Islet precursor cell (in vitro differentiated cells): ENCODE data around the gene CFP.
"Not testable (repeated sequence)": the region's sequence is repeated elsewhere in the genome, so short reads cannot be mapped to it uniquely, and the experiment has no call there.

Source experiments
- DNase-seq: peaks from one replicate; pipeline ENCODE4 v3.0.0-alpha.2; 2018

The CFP gene

GRCh38 chrX:47629419-47630200 is at the start of gene CFP:
CFP (minus strand) TSS chrX:47629930; CDS start chrX:47629844, 86 bp downstream.
- no peak for DNase-seq

DNA sequence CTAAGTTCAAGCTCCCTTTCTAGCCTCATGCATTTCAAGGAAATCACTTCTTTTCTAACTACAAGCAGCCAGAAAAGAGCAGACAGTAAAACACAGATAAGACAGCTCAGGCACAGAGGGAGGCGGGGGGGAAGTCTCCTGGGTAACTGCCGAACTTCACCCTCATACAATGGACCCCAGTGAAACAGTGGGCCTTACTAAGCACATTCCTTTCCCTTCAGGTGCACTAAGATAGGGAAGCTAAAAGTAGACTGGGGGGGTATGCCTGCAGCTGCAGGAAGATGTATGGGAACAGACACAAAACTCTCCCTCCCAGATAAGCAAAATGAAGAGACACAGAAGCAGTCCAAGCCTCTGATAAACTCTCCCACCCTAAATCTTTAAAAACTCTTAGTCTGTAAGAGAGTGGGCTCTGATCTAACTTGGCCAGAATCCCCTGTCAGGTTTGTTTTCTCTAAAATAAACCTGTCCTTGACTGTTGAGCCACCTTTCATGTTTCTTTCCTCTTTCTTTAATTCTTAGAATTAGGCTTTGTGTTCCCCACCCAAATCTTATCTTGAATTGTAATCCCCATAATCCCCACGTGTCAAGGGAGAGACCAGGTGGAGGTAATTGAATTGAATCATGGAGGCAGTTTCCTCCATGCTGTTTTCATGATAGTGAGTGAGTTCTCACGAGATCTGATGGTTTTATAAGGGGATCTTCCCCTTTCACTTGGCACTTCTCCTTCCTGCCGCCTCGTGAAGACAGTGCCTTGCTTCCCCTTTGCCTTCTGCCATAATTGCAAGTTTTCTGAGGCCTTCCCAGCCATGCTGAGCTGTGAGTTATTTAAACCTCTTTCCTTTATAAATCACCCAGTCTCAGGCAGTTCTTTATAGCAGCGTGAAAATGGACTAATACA is 46.5 kb upstream of the CFP start:
- DNase-seq = not testable (repeated sequence)

DNA sequence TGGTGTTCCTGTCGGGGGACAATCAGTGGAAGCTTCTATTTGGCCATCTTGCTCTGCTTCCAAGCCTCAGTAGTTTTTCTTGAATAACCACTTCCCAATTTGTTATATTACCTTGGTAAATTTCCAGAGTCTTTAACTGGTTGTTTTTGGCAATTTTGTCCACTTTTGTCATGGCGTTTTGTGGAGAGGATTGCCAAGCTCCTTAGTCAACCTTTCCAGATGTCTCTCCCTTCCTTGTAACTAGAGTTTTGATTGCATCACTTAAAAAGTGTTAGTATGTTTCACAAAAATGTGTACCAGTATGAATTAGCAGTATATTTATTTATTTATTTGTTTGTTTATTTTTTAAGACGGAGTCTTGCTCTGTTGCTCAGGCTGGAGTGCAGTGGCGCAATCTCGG is 45.0 kb upstream of the CFP start:
- DNase-seq = no peak

- DNase-seq = not testable (repeated sequence)
Observed at GRCh38 chrX:47665797-47666196, 36.1 kb upstream of the CFP start.

GRCh38 chrX:47664737-47665136 is 35.0 kb upstream of the CFP start:
- no peak for DNase-seq

DNA sequence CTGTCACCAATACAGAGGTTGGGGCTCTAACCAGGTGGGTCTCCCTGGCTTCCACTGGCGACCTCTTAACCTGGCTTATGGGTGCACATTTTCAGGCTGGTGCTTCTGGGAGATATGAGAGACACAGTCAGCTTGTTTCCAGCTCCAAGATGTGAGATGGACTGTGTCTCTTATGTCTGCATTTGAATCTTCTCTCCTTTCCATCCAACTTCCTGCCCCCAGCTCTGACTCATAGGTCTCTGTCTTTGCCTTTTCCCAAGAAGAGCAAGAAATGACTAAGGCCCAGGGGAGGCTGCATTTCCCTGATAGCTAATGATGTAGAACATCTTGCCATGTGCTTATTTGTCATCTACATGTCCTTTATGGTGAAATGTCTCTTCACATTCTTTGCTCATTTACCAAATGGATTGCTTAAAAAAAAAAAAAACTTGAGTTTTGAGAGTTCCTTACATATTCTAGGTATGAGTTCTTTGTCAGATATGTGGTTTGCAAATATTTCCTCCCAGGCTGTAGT is 32.5 kb upstream of the CFP start:
- DNase-seq = peak; percentile 75

- DNase-seq = no peak
Observed at GRCh38 chrX:47661539-47661938, 31.8 kb upstream of the CFP start.

DNA sequence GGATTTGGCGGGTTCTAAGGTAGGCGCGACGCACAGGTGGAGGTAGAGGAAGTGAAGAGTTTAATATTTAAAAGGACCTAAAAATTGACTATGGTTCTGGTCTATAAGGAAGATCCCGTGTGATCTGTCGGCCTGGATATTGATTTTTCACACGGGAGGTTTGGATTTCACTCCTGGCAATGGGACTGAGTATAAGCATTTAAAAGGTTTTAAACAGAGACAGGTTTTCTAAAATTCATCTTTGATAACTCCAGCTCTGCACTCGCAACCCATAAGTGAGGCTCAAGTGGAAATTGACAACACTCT is 29.6 kb upstream of the CFP start:
- no peak for DNase-seq

- DNase-seq = peak; percentile 97
Observed at GRCh38 chrX:47658684-47659420, 29.1 kb upstream of the CFP start, which contains the start of gene UXT. UXT (minus strand) TSS chrX:47659180; CDS start chrX:47658927, 253 bp downstream.

GRCh38 chrX:47658301-47658683 is 28.6 kb upstream of the CFP start:
- DNase-seq = no peak

DNA sequence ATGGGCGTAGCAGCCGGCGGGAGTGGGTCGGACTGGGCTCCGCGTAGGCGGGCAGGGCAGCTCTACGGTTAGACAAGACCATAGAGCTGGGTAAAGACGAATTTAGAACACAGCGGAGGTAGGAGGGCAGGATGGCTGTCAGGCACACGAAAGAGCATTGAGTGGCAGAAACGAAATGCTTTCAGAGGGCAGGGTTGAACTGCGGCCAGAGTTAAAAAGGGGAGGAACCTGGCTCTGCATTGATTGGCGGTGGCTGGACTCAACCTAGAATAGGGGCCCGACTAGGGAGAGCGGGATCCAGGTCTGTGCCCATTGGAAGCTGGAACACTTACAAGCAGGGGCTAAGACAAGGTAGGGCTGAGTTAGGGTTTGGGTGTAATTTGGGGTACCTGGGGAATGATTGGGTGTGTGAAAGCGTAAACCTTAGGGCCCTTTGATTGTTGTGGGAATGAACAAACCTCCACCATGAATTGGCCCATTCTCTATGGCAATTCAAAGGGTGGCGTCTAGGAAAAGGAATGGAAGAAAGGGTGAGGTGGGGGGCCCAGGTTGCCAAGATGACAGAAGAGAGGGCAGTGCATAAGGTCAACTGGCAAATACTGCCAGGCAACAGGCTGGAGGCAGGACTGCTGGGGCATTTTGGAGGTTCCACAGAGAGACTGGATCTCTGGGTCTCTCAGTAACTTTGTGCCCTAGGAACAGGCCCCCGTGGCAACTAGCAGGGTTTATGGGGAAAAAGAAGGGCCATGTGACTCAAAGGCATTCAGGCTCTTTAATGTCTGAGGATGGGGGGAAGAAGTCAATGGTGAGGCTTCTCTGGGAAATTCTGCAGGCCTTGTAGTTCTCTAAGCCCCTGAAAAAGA is 21.5 kb upstream of the CFP start:
- DNase-seq = peak; percentile 29

- DNase-seq = peak; percentile 99
Observed at GRCh38 chrX:47650164-47651042, 20.7 kb upstream of the CFP start, which contains the start of gene ELK1. ELK1 (minus strand) TSS chrX:47650563; CDS start chrX:47641441, 9,122 bp downstream.

DNA sequence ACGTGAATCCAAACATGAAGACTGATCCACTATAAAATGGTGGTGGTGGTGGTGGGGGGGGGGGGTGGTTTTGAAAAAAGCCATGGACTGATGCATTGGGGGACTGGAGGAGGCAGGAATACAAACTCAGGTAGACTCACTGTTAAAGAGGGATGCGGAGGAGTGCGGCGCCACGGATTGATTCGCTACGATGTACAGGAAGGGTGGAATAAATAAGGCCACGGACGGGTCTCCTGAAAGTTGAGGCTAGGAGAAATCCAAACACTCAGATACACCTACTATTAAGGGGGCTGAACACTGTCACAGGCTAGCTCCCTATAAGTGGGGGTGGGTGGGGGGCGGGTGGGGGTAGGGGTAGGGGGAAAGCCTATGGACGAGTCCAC is 20.0 kb upstream of the CFP start:
- DNase-seq = peak; percentile 24

DNA sequence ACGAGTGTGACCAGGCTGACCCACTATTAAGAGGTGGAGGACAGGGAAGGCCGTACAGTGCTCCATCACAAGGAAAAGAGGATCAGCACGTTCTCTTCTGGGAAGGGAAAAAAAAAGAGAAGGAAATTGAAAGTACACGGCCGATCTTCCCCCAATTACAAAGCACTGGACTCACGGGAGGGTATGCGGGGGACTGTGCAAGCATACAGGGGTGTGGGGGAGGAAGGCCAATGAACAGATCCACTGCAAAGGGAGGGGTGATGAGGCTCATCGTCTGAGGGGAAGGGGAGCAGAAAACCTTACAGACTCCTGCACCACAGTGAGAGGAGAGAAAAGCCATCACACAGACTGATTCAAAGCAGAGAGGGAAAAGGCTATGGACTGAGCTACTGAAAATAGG is 19.5 kb upstream of the CFP start:
- DNase-seq = peak; percentile 23

- DNase-seq = peak; percentile 15
Observed at GRCh38 chrX:47648376-47648775, 18.6 kb upstream of the CFP start.

GRCh38 chrX:47646636-47647035 is 16.9 kb upstream of the CFP start:
- peak; percentile 82 for DNase-seq

DNA sequence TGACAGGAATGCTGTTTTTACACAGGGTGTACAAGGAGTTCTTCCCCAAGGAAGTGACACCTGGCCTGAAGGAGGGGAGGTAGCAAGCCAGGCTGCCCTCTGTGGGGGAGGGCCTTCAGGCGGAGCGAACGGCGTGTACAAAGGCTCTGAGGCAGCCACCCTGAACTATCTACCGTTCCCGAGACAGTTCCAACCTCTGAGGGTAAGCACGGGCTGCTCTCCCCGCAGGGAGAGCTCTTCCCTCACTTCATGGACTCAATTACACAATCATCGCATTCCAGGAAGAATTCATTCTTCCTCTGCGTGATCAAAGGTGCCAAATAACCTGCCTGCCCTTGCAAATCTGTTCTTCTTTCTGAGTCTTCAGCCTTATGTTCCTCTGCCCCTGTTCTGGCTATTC is 15.8 kb upstream of the CFP start:
- peak; percentile 61 for DNase-seq

DNA sequence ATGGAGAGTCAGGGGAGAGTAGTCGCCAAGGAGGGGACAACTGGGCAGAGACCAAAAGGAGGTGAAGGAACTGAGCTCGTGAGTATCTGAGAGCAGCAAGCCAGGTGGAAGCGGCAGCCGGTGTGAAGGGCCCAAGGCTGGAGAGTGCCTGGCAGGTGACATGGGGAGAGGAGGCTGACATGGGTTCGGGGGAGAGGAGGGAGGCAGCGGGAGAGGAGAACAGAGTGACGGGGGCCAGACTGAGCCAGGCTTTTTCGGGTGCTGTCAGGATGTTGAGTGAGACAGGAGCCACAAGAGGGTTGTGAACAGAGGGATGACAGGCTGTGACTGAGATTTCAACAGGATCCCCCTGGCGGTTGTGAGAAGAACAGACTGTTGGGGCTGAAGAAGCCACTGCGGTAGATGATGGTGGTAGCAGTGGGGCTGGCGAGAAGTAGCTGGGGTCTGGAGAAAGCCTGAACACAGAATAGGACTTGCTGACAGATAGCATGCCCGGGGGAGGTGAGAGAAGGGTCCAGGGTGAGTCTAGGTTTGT is 14.9 kb upstream of the CFP start:
- DNase-seq = peak; percentile 68

- DNase-seq = no peak
Observed at GRCh38 chrX:47643926-47644325, 14.2 kb upstream of the CFP start.

- no peak for DNase-seq
Observed at GRCh38 chrX:47638816-47639215, 9.1 kb upstream of the CFP start.
